Urinary bladder (tissue), 4 donors: Measurements from ENCODE around the gene RAB4B. TPM values are rescaled to one million over a fixed set of nuclear protein-coding genes. Genes with fewer than 3 reads are reported as not detected.
A peak's percentile ranks its signal among the peaks of the same experiment; 100 is the strongest.

Experiments used
- DNase-seq: peaks from one replicate; pipeline ENCODE4 v3.0.0-alpha.2; 2015; ENCODE audit errors: extremely low spot score
- H3K27ac ChIP-seq: one replicate; pipeline ENCODE4 v1.5.1; 2013; ENCODE audit warnings: low read depth, mild to moderate bottlenecking, moderate library complexity
- H3K36me3 ChIP-seq: one replicate; pipeline ENCODE4 v1.6.1; 2013; ENCODE audit warnings: mild to moderate bottlenecking, moderate library complexity; ENCODE audit not compliant: insufficient read depth
- H3K4me1 ChIP-seq: one replicate; pipeline ENCODE4 v1.6.1; 2013; ENCODE audit warnings: mild to moderate bottlenecking, moderate library complexity; ENCODE audit not compliant: insufficient read depth
- H3K4me3 ChIP-seq: one replicate; pipeline ENCODE4 v1.5.1; 2013; ENCODE audit warnings: low read depth, low read length
- WGBS: extraction: QIAGEN DNeasy Blood & Tissue Kit; methylation state at CpG from one replicate; pipeline ENCODE4 v1.1.7; 2013; 5-methylcytosine and 5-hydroxymethylcytosine counted together
- polyA plus RNA-seq: library from polyadenylated mRNA; stranded (reverse); fragments of 200-250 nt; gene quantifications from one replicate; pipeline ENCODE4 v1.2.3, GENCODE V29; 2013
- total RNA-seq: library from RNA; depleted of rRNA; stranded (reverse); fragments of >200 nt; gene quantifications from one replicate; pipeline ENCODE4 v1.2.3, GENCODE V29; 2014
- donor health status: healthy with polysubstance abuse.
- donor health status: healthy.

The RAB4B gene
- total and polyA plus RNA-seq, 2 donors, result 2.7 to 46.2 TPM

- Histone ChIP-seq H3K4me3 (no peak overlapping the region), H3K36me3 (no peaks in the 10 kb centered on the region), H3K27ac (no peak overlapping the region), H3K4me1 (no peaks in the 10 kb centered on the region)
- WGBS, result 92% methylated on average over 12 of the region's 12 CpGs
- no peak for DNase-seq
These were observed 35.2 kb upstream of the RAB4B start for GRCh38 chr19:40742886-40743285.

GRCh38 chr19:40743926-40744325, 34.1 kb upstream of the RAB4B start:
- DNase-seq, result no peak
- H3K36me3 ChIP-seq, result no peaks in the 10 kb centered on the region
- H3K4me3 ChIP-seq, result no peak overlapping the region
- WGBS, result 93% methylated on average over 10 of the region's 10 CpGs
- H3K4me1 ChIP-seq, result no peaks in the 10 kb centered on the region
- no peak overlapping the region for H3K27ac ChIP-seq

GRCh38 chr19:40744554-40745401, 33.3 kb upstream of the RAB4B start:
- Histone ChIP-seq H3K4me3 (no peak overlapping the region), H3K27ac (no peak overlapping the region), H3K36me3 (no peaks in the 10 kb centered on the region), H3K4me1 (no peaks in the 10 kb centered on the region)
- DNase-seq, result no peak
- 65% methylated on average over 17 of the region's 17 CpGs for WGBS

- 75% methylated on average over 7 of the region's 7 CpGs for WGBS
- Histone ChIP-seq H3K36me3 (no peaks in the 10 kb centered on the region), H3K4me3 (no peak overlapping the region), H3K27ac (no peak overlapping the region), H3K4me1 (no peaks in the 10 kb centered on the region)
- no peak for DNase-seq
These were observed 32.7 kb upstream of the RAB4B start for GRCh38 chr19:40745402-40745780.

GRCh38 chr19:40747536-40747935, 30.5 kb upstream of the RAB4B start:
- Histone ChIP-seq H3K36me3 (no peaks in the 10 kb centered on the region), H3K4me1 (no peaks in the 10 kb centered on the region), H3K27ac (no peak overlapping the region), H3K4me3 (no peak overlapping the region)
- WGBS, result 98% methylated on average over 7 of the region's 7 CpGs
- no peak for DNase-seq

- Histone ChIP-seq H3K4me1 (peaks cover 1% of the 10 kb centered on the region), H3K36me3 (no peaks in the 10 kb centered on the region), H3K4me3 (peak within 1 kb of the TSS; percentile 66), H3K27ac (peak within 1 kb of the TSS; percentile 84)
- under 1% methylated on average over 43 of the region's 43 CpGs for WGBS
- peak; percentile 100 for DNase-seq
These were observed 27.8 kb upstream of the RAB4B start, which contains the start of gene ACTMAP for GRCh38 chr19:40750058-40750873. Gene ACTMAP, minus strand, starts transcription at chr19:40750477. Its CDS starts 674 bp downstream, at chr19:40749803.

- under 1% methylated on average over 46 of the region's 46 CpGs for WGBS
- Histone ChIP-seq H3K4me1 (peaks cover 1% of the 10 kb centered on the region), H3K36me3 (no peaks in the 10 kb centered on the region)
These were observed 27.0 kb upstream of the RAB4B start, which contains the start of gene SNRPA for GRCh38 chr19:40750874-40751537. Gene SNRPA, plus strand, starts transcription at chr19:40751203. Its CDS starts 206 bp downstream, at chr19:40751409.

GRCh38 chr19:40752257-40752781, 25.7 kb upstream of the RAB4B start:
- Histone ChIP-seq H3K4me3 (peak overlapping the region; percentile 10), H3K36me3 (peaks cover 3% of the 10 kb centered on the region), H3K4me1 (peaks cover 1% of the 10 kb centered on the region), H3K27ac (no peak overlapping the region)
- DNase-seq, result no peak
- 84% methylated on average over 12 of the region's 12 CpGs for WGBS

More at GRCh38 chr19:40750874-40751537, 27.0 kb upstream of the RAB4B start, which contains the start of gene SNRPA:
- DNase-seq, result peak; percentile 98
- H3K4me3 ChIP-seq, result peak within 1 kb of the TSS; percentile 66
- H3K27ac ChIP-seq, result peak within 1 kb of the TSS; percentile 84

- H3K36me3 ChIP-seq, result peaks cover 10% of the 10 kb centered on the region
- no peak overlapping the region for H3K27ac ChIP-seq
- no peak overlapping the region for H3K4me3 ChIP-seq
- peaks cover 1% of the 10 kb centered on the region for H3K4me1 ChIP-seq
- 80% methylated on average over 9 of the region's 9 CpGs for WGBS
- DNase-seq, result no peak
These were observed 23.3 kb upstream of the RAB4B start for GRCh38 chr19:40754611-40755247.

- DNase-seq, result no peak
- H3K27ac ChIP-seq, result no peak overlapping the region
- 95% methylated on average over 3 of the region's 3 CpGs for WGBS
- H3K36me3 ChIP-seq, result peaks cover 10% of the 10 kb centered on the region
- peaks cover 1% of the 10 kb centered on the region for H3K4me1 ChIP-seq
- no peak overlapping the region for H3K4me3 ChIP-seq
These were observed 22.8 kb upstream of the RAB4B start for GRCh38 chr19:40755248-40755624.

GRCh38 chr19:40755791-40756190, 22.3 kb upstream of the RAB4B start:
- Histone ChIP-seq H3K4me1 (peaks cover 1% of the 10 kb centered on the region), H3K27ac (no peak overlapping the region), H3K4me3 (no peak overlapping the region), H3K36me3 (peaks cover 10% of the 10 kb centered on the region)
- 98% methylated on average over 8 of the region's 8 CpGs for WGBS
- DNase-seq, result no peak

- DNase-seq, result no peak
- H3K4me3 ChIP-seq, result no peak overlapping the region
- peaks cover 1% of the 10 kb centered on the region for H3K4me1 ChIP-seq
- H3K36me3 ChIP-seq, result peaks cover 10% of the 10 kb centered on the region
- no peak overlapping the region for H3K27ac ChIP-seq
- WGBS, result 85% methylated on average over 11 of the region's 11 CpGs
These were observed 21.4 kb upstream of the RAB4B start for GRCh38 chr19:40756502-40757110.
